PFSK-1 (cell line): ENCODE measurements around the gene CCM2L.

Experiments
- POLR2AphosphoS5 ChIP-seq: IDR thresholded peaks from 2 replicates; pipeline ENCODE4 v1.6.1; 2012; ENCODE audit warnings: low read depth, mild to moderate bottlenecking, control low read depth, low read length, moderate library complexity
- TAF1 ChIP-seq: IDR thresholded peaks from 2 replicates; pipeline ENCODE4 v1.6.1; 2012; ENCODE audit warnings: low read length, control low read depth, borderline replicate concordance; ENCODE audit not compliant: insufficient read depth
- TF ChIP-seq, protein P1 (sequence below), 2 experiments: IDR thresholded peaks; 2 replicates each; pipeline versions ENCODE4 v1.6.1 to v1.8.0; 2011 to 2012; ENCODE audit warnings: low read depth in 2 of 2, low read length in 2 of 2, control low read depth in 1 of 2, inconsistent platforms in 1 of 2, mild to moderate bottlenecking in 1 of 2, moderate library complexity in 1 of 2; ENCODE audit not compliant: insufficient read depth in 1 of 2

DNA sequence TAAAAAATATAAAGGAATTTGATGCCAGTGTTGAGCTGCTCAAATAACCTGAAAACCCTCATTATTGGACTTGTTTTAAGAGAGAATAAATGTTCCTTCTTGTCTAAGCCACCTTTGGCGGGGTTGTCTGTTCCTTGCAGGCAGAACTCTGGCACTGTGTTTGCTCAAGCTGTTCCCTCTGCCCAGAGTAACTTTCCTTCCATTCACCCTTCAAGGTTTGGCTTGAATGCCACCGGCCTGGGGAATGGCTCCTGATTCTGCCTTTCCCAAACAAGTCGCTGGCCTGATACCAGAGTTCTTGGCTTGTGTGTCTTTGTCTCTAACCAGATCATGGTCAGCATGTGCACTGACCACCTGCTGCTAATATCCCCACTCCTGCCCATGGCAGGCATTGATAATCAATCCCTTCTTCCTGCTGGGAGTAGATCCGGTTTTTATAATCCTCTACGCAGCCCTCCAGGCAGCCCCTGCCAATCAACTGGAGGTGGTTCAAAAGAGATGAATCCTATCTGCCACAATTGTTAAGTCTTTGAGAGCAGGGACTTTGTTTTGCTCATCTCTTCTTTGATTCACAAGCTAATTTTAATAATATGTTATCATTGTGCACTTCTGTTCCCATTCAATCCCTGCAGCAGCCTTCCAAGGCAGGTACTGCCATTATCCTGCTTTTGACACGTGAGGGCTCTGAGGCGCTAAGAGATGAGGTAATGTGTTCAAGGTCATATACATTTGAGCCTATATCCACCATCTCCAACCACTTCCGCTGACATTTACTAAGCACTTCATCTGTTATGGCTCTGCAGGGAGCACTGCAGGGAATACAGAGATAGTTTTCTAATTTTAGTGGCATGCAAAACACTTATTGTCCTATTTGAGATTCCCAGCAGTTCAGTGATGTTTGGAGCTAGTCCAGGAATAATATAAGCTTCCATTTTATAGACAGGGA, 3.1 kb upstream of the CCM2L start:
- no peak for TF ChIP-seq POLR2AphosphoS5
- TF ChIP-seq TAF1 = no peak
- TF ChIP-seq, protein P1, sequence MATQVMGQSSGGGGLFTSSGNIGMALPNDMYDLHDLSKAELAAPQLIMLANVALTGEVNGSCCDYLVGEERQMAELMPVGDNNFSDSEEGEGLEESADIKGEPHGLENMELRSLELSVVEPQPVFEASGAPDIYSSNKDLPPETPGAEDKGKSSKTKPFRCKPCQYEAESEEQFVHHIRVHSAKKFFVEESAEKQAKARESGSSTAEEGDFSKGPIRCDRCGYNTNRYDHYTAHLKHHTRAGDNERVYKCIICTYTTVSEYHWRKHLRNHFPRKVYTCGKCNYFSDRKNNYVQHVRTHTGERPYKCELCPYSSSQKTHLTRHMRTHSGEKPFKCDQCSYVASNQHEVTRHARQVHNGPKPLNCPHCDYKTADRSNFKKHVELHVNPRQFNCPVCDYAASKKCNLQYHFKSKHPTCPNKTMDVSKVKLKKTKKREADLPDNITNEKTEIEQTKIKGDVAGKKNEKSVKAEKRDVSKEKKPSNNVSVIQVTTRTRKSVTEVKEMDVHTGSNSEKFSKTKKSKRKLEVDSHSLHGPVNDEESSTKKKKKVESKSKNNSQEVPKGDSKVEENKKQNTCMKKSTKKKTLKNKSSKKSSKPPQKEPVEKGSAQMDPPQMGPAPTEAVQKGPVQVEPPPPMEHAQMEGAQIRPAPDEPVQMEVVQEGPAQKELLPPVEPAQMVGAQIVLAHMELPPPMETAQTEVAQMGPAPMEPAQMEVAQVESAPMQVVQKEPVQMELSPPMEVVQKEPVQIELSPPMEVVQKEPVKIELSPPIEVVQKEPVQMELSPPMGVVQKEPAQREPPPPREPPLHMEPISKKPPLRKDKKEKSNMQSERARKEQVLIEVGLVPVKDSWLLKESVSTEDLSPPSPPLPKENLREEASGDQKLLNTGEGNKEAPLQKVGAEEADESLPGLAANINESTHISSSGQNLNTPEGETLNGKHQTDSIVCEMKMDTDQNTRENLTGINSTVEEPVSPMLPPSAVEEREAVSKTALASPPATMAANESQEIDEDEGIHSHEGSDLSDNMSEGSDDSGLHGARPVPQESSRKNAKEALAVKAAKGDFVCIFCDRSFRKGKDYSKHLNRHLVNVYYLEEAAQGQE (IDR thresholded peaks at IDR 0.05; ENCODE audit: insufficient read depth in 1 of 2, low read depth in 2 of 2, low read length in 2 of 2) = no peak
